Common myeloid progenitor, CD34-positive (primary cell): ENCODE data around the gene RGS9BP.
A peak's percentile ranks its signal among the peaks of the same experiment; 100 is the strongest.
"Not testable (repeated sequence)": the region's sequence is repeated elsewhere in the genome, so short reads cannot be mapped to it uniquely, and the experiment has no call there.

Experiments
- CTCF ChIA-PET: fragments of 350-600 bp; sonication (Branson Sonifier 250); formaldehyde crosslinking; loops from one replicate; lab custom pipeline; 2021; ENCODE audit warnings: antibody characterized with exemption; lab: Charles Lee
- POLR2A ChIA-PET: fragments of 350-600 bp; sonication (Branson Sonifier 250); formaldehyde crosslinking; loops from one replicate; lab custom pipeline; 2021; ENCODE audit warnings: antibody characterized with exemption; lab: Charles Lee
- DNase-seq, 3 donors: peaks; one replicate each; pipeline versions ENCODE4 v3.0.0 to v3.0.0-alpha.2; 2013
- H3K27ac ChIP-seq, 2 experiments: 1 replicate in 1 of 2; 2 replicates in 1 of 2; pipeline ENCODE4 v1.7.0; 2013; ENCODE audit warnings: inconsistent platforms in 2 of 2, low read length in 2 of 2, mild to moderate bottlenecking in 2 of 2, low read depth in 1 of 2, moderate library complexity in 1 of 2; ENCODE audit not compliant: severe bottlenecking in 2 of 2, insufficient read depth in 1 of 2, poor library complexity in 1 of 2
- H3K27me3 ChIP-seq, 5 experiments: replicated peaks in 2 of 5; 1 replicate in 3 of 5; 2 replicates in 2 of 5; pipeline versions ENCODE4 v1.6.1 to v1.7.0; 2013; ENCODE audit warnings: low read length in 4 of 5, mild to moderate bottlenecking in 2 of 5, moderate library complexity in 2 of 5, inconsistent platforms in 1 of 5; ENCODE audit not compliant: insufficient read depth in 5 of 5, control insufficient read depth in 4 of 5
- H3K36me3 ChIP-seq, 4 experiments: 1 replicate in 2 of 4; 2 replicates in 2 of 4; pipeline versions ENCODE4 v1.6.1 to v1.7.0; 2013; ENCODE audit warnings: low read length in 3 of 4, control low read depth in 1 of 4, mild to moderate bottlenecking in 1 of 4; ENCODE audit not compliant: control insufficient read depth in 4 of 4, insufficient read depth in 4 of 4
- H3K4me1 ChIP-seq, 4 experiments: 1 replicate in 3 of 4; 2 replicates in 1 of 4; pipeline versions ENCODE4 v1.6.1 to v1.7.1; 2013; ENCODE audit warnings: low read length in 3 of 4, mild to moderate bottlenecking in 3 of 4, control low read depth in 1 of 4, inconsistent platforms in 1 of 4, moderate library complexity in 1 of 4; ENCODE audit not compliant: control insufficient read depth in 4 of 4, insufficient read depth in 4 of 4; ENCODE audit errors: control extremely low read depth in 1 of 4
- H3K4me3 ChIP-seq, 7 experiments: 1 replicate in 4 of 7; 2 replicates in 3 of 7; pipeline versions ENCODE4 v1.5.1 to v1.7.0; 2013; ENCODE audit warnings: mild to moderate bottlenecking in 7 of 7, low read length in 6 of 7, moderate library complexity in 6 of 7, inconsistent platforms in 2 of 7, low read depth in 2 of 7, control low read depth in 1 of 7; ENCODE audit not compliant: insufficient read depth in 4 of 7, control insufficient read depth in 1 of 7; ENCODE audit errors: extremely low read depth in 1 of 7
- H3K9me3 ChIP-seq, 5 experiments: 1 replicate in 4 of 5; 2 replicates in 1 of 5; pipeline versions ENCODE4 v1.6.1 to v1.7.1; 2013; ENCODE audit warnings: low read length in 4 of 5, mild to moderate bottlenecking in 2 of 5, inconsistent platforms in 1 of 5, low read depth in 1 of 5, moderate library complexity in 1 of 5; ENCODE audit not compliant: control insufficient read depth in 4 of 5, insufficient read depth in 2 of 5; ENCODE audit errors: control extremely low read depth in 1 of 5
- WGBS: methylation state at CpG from one replicate; pipeline ENCODE4 v1.1.5; 2013; ENCODE audit not compliant: insufficient coverage; 5-methylcytosine and 5-hydroxymethylcytosine counted together

Gene RGS9BP

DNA sequence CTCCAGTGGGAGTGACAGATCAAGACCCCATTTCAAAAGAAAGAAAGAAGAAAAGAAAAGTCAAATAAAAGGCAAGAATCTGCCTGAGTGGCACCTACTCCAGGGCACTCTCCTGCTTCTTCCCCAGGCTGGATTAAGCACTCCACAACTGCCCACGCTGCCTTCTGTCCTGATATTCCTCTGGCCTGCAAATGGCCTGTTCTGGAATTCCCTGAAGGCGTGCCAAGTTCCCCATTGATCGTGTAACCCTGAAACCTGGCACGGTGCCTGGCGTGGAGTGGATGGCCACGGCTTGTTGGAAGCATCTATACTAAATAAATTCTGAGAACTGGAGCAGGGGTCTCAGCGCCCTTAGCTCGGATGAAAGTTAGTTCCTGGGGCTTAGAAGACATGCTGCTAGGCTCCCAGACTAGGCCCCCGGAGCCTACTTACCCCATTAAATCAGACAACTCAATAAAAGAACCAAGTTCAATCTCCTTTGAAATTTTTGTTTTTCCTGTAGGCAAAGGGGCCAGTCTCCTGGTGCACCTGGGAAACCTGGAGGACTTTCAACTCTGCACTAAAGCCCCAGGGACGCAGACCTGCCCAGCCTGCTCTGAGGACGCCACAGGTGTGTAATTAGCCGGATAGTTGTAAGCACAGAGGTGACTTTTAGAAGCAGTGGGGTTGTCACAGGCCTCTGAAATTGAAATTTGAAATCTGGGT is 22.6 kb upstream of the RGS9BP start:
- ChIA-PET POLR2A (no interaction called here), CTCF (no interaction called here)
- peaks cover 0 to 12% (median 0%) of the 10 kb centered on the region in 4 experiments for H3K4me1 ChIP-seq
- H3K27me3 ChIP-seq, result no peaks in the 10 kb centered on the region
- 91% methylated on average over 9 of the region's 12 CpGs for WGBS
- no peak for DNase-seq
- H3K36me3 ChIP-seq, result peaks cover 4 to 54% (median 39%) of the 10 kb centered on the region in 4 experiments
- H3K9me3 ChIP-seq, result no peaks in the 10 kb centered on the region
- H3K4me3 ChIP-seq, result no peak overlapping the region
- H3K27ac ChIP-seq, result no peak overlapping the region

- no peak for DNase-seq
- H3K27ac ChIP-seq, result no peak overlapping the region
- no peaks in the 10 kb centered on the region for H3K9me3 ChIP-seq
- peaks cover 2 to 56% (median 43%) of the 10 kb centered on the region in 4 experiments for H3K36me3 ChIP-seq
- no peak overlapping the region for H3K4me3 ChIP-seq
- WGBS, result 100% methylated on average over 7 of the region's 15 CpGs
- ChIA-PET POLR2A (no interaction called here), CTCF (no interaction called here)
- H3K27me3 ChIP-seq, result no peaks in the 10 kb centered on the region
- peaks cover 0 to 12% (median 0%) of the 10 kb centered on the region in 4 experiments for H3K4me1 ChIP-seq
Observed at GRCh38 chr19:32653599-32653915, 22.1 kb upstream of the RGS9BP start.

DNA sequence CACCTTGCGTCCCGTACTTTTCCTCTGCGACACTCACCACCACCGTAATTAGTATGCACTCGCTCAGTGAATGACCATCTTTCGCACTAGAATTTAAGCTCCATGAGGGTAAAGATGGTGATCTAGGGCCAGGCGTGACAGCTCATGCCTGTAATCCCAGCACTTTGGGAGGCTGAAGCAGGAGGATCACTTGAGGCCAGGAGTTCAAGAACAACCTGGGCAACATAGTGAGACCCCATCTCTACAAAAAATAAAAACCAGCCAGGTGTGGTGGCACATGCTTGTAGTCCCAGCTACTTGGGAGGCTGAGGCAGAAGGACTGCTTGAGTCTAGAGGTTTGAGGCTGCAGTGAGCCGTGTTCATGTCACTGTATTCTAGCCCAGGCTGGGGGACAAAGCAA is 19.3 kb upstream of the RGS9BP start:
- not testable (repeated sequence) for DNase-seq
- 92% methylated on average over 7 of the region's 8 CpGs for WGBS

GRCh38 chr19:32658075-32658474 is 17.6 kb upstream of the RGS9BP start:
- Histone ChIP-seq H3K4me1 (peaks cover 3 to 19% (median 14%) of the 10 kb centered on the region in 4 experiments), H3K4me3 (no peak overlapping the region), H3K27me3 (no peaks in the 10 kb centered on the region), H3K27ac (no peak overlapping the region), H3K36me3 (peaks cover 2 to 46% (median 34%) of the 10 kb centered on the region in 4 experiments), H3K9me3 (no peaks in the 10 kb centered on the region)
- ChIA-PET CTCF (interaction anchor here (2.9 kb wide), 1 partner anchor 11 kb away, joined by 8 read pairs; no protein-coding TSS in a partner anchor), POLR2A (no interaction called here)
- WGBS, result 97% methylated on average over 8 of the region's 10 CpGs
- DNase-seq, result no peak

More for the DNA sequence above, 19.3 kb upstream of the RGS9BP start:
- H3K4me3 ChIP-seq, H3K9me3 ChIP-seq, H3K27ac ChIP-seq, H3K27me3 ChIP-seq: not testable (repeated sequence)
- CTCF ChIA-PET, result interaction anchor here (0.6 to 2.9 kb wide), 6 partner anchors 13 to 92 kb away, joined by 3 to 8 read pairs (median 3); no protein-coding TSS in a partner anchor
- H3K36me3 ChIP-seq, result peaks cover 2 to 46% (median 38%) of the 10 kb centered on the region in 4 experiments
- POLR2A ChIA-PET, result interaction anchor here (0.6 kb wide), 1 partner anchor 1510 kb away, joined by 3 read pairs; no protein-coding TSS in a partner anchor
- H3K4me1 ChIP-seq, result peaks cover 0 to 12% (median 0%) of the 10 kb centered on the region in 4 experiments

- Histone ChIP-seq H3K9me3 (no peaks in the 10 kb centered on the region), H3K36me3 (peaks cover 2 to 43% (median 30%) of the 10 kb centered on the region in 4 experiments), H3K4me3 (no peak overlapping the region), H3K4me1 (peaks cover 3 to 24% (median 17%) of the 10 kb centered on the region in 4 experiments), H3K27me3 (no peaks in the 10 kb centered on the region), H3K27ac (no peak overlapping the region)
- POLR2A ChIA-PET, result no interaction called here
- DNase-seq, result no peak
- 89% methylated on average over 10 of the region's 10 CpGs for WGBS
- CTCF ChIA-PET, result no interaction called here
Observed at GRCh38 chr19:32658527-32658926, 17.1 kb upstream of the RGS9BP start.

GRCh38 chr19:32661318-32661717 is 14.3 kb upstream of the RGS9BP start:
- CTCF ChIA-PET, result no interaction called here
- Histone ChIP-seq H3K9me3 (no peaks in the 10 kb centered on the region), H3K27ac (no peak overlapping the region), H3K27me3 (no peaks in the 10 kb centered on the region), H3K36me3 (peaks cover 0 to 32% (median 24%) of the 10 kb centered on the region in 4 experiments), H3K4me3 (no peak overlapping the region), H3K4me1 (peaks cover 3 to 26% (median 17%) of the 10 kb centered on the region in 4 experiments)
- WGBS, result no CpG with 5 or more reads among the region's 7 CpGs
- no peak for DNase-seq
- POLR2A ChIA-PET, result no interaction called here

GRCh38 chr19:32662186-32662585 is 13.5 kb upstream of the RGS9BP start:
- H3K4me3 ChIP-seq, result peak overlapping the region in 1 of 7 experiments; percentile 7
- H3K36me3 ChIP-seq, result peaks cover 2 to 33% (median 27%) of the 10 kb centered on the region in 4 experiments
- H3K4me1 ChIP-seq, result peaks cover 3 to 27% (median 17%) of the 10 kb centered on the region in 4 experiments
- no peaks in the 10 kb centered on the region for H3K9me3 ChIP-seq
- H3K27me3 ChIP-seq, result no peaks in the 10 kb centered on the region
- CTCF ChIA-PET, result interaction anchor here (0.6 to 0.7 kb wide), 2 partner anchors 15 to 463 kb away, joined by 3 read pairs; no protein-coding TSS in a partner anchor
- H3K27ac ChIP-seq, result no peak overlapping the region
- WGBS, result 0% methylated on average over 1 of the region's 3 CpGs
- peak; percentile 64 to 79 (median 74) for DNase-seq
- POLR2A ChIA-PET, result interaction anchor here (0.9 kb wide), 1 partner anchor 11 kb away, joined by 3 read pairs; no protein-coding TSS in a partner anchor
